HG03575 (cell line): ENCODE results near the gene DIAPH3.

Experiments
- ATAC-seq: cut with Tn5 transposase; IDR thresholded peaks from one replicate; pipeline ENCODE4 v1.9.1; 2021; ENCODE audit not compliant: unreplicated experiment, insufficient number of reproducible peaks, low FRiP score; ENCODE audit errors: extremely low read depth

The DIAPH3 gene

GRCh38 chr13:59906413-59907049, 257.2 kb downstream of the DIAPH3 start:
- no peak for ATAC-seq

GRCh38 chr13:59901191-59901590, 262.5 kb downstream of the DIAPH3 start:
- no peak for ATAC-seq

- no peak for ATAC-seq
These were observed 265.7 kb downstream of the DIAPH3 start for GRCh38 chr13:59898066-59898465.

- no peak for ATAC-seq
These were observed 270.5 kb downstream of the DIAPH3 start for GRCh38 chr13:59893266-59893665.

GRCh38 chr13:59891053-59891452, 272.7 kb downstream of the DIAPH3 start:
- no peak for ATAC-seq

- no peak for ATAC-seq
These were observed 273.7 kb downstream of the DIAPH3 start for GRCh38 chr13:59890054-59890453.

GRCh38 chr13:59888408-59888807, 275.3 kb downstream of the DIAPH3 start:
- ATAC-seq = no peak

GRCh38 chr13:59885076-59885475, 278.7 kb downstream of the DIAPH3 start:
- no peak for ATAC-seq

- no peak for ATAC-seq
These were observed 279.8 kb downstream of the DIAPH3 start for GRCh38 chr13:59883885-59884284.

- ATAC-seq = no peak
These were observed 283.3 kb downstream of the DIAPH3 start for GRCh38 chr13:59880468-59880867.

GRCh38 chr13:59879281-59879680, 284.4 kb downstream of the DIAPH3 start:
- ATAC-seq = no peak

- no peak for ATAC-seq
These were observed 285.8 kb downstream of the DIAPH3 start for GRCh38 chr13:59877933-59878332.

GRCh38 chr13:59874973-59875372, 288.8 kb downstream of the DIAPH3 start:
- ATAC-seq = no peak

- no peak for ATAC-seq
These were observed 289.9 kb downstream of the DIAPH3 start for GRCh38 chr13:59873856-59874255.

- ATAC-seq = no peak
These were observed 290.4 kb downstream of the DIAPH3 start for GRCh38 chr13:59873309-59873708.

- no peak for ATAC-seq
These were observed 295.9 kb downstream of the DIAPH3 start for GRCh38 chr13:59867867-59868266.

- no peak for ATAC-seq
These were observed 298.3 kb downstream of the DIAPH3 start for GRCh38 chr13:59865398-59865797.

GRCh38 chr13:59863621-59864020, 300.1 kb downstream of the DIAPH3 start:
- ATAC-seq = no peak

GRCh38 chr13:59861676-59862075, 302.1 kb downstream of the DIAPH3 start:
- ATAC-seq = no peak

- ATAC-seq = no peak
These were observed 307.4 kb downstream of the DIAPH3 start for GRCh38 chr13:59856281-59856810.
